ENCODE measurements around the gene ZNF536.
"Not testable (repeated sequence)": the region's sequence is repeated elsewhere in the genome, so short reads cannot be mapped to it uniquely, and the experiment has no call there.

The ZNF536 gene

GRCh38 chr19:30446850-30447552 is 74.8 kb downstream of the ZNF536 start:
- DNase-seq (ENCODE audit: low spot score) = no peak

- DNase-seq (ENCODE audit: low spot score) = no peak
Measured at GRCh38 chr19:30447553-30447870, 75.3 kb downstream of the ZNF536 start.

- DNase-seq (ENCODE audit: low spot score) = no peak
Measured at GRCh38 chr19:30448386-30449077, 76.3 kb downstream of the ZNF536 start.

- DNase-seq (ENCODE audit: low spot score) = no peak
Measured at GRCh38 chr19:30449078-30449590, 77.0 kb downstream of the ZNF536 start.

- no peak for DNase-seq (ENCODE audit: low spot score)
Measured at GRCh38 chr19:30449673-30450072, 77.5 kb downstream of the ZNF536 start.

- no peak for DNase-seq (ENCODE audit: low spot score)
Measured at GRCh38 chr19:30450100-30450499, 77.9 kb downstream of the ZNF536 start.

- DNase-seq (ENCODE audit: low spot score) = no peak
Measured at GRCh38 chr19:30450835-30451321, 78.7 kb downstream of the ZNF536 start.

GRCh38 chr19:30452931-30453330 is 80.7 kb downstream of the ZNF536 start:
- no peak for DNase-seq (ENCODE audit: low spot score)

- DNase-seq (ENCODE audit: low spot score) = no peak
Measured at GRCh38 chr19:30453743-30454142, 81.6 kb downstream of the ZNF536 start.

- no peak for DNase-seq (ENCODE audit: low spot score)
Measured at GRCh38 chr19:30455881-30456280, 83.7 kb downstream of the ZNF536 start.

GRCh38 chr19:30457484-30457883 is 85.3 kb downstream of the ZNF536 start:
- no peak for DNase-seq (ENCODE audit: low spot score)

GRCh38 chr19:30459859-30460258 is 87.7 kb downstream of the ZNF536 start:
- DNase-seq (ENCODE audit: low spot score) = no peak

- no peak for DNase-seq (ENCODE audit: low spot score)
Measured at GRCh38 chr19:30464162-30464561, 92.0 kb downstream of the ZNF536 start.

GRCh38 chr19:30466598-30466997 is 94.4 kb downstream of the ZNF536 start:
- not testable (repeated sequence) for DNase-seq (ENCODE audit: low spot score)

GRCh38 chr19:30467239-30467638 is 95.1 kb downstream of the ZNF536 start:
- DNase-seq (ENCODE audit: low spot score) = no peak

GRCh38 chr19:30469774-30470173 is 97.6 kb downstream of the ZNF536 start:
- no peak for DNase-seq (ENCODE audit: low spot score)

GRCh38 chr19:30471441-30471840 is 99.3 kb downstream of the ZNF536 start:
- DNase-seq (ENCODE audit: low spot score) = no peak

- DNase-seq (ENCODE audit: low spot score) = no peak
Measured at GRCh38 chr19:30473334-30473867, 101.2 kb downstream of the ZNF536 start.

- DNase-seq (ENCODE audit: low spot score) = no peak
Measured at GRCh38 chr19:30476997-30477396, 104.8 kb downstream of the ZNF536 start.

- DNase-seq (ENCODE audit: low spot score) = no peak
Measured at GRCh38 chr19:30479231-30479630, 107.0 kb downstream of the ZNF536 start.

- DNase-seq (ENCODE audit: low spot score) = no peak
Measured at GRCh38 chr19:30480097-30480496, 107.9 kb downstream of the ZNF536 start.

GRCh38 chr19:30481063-30481462 is 108.9 kb downstream of the ZNF536 start:
- no peak for DNase-seq (ENCODE audit: low spot score)

GRCh38 chr19:30481823-30482222 is 109.6 kb downstream of the ZNF536 start:
- no peak for DNase-seq (ENCODE audit: low spot score)
